GM23248 (cell line): Measurements from ENCODE around the gene CIRBP.

ENCODE experiments used
- EZH2 ChIP-seq: fragments of 200-600 bp; sonication (generic); IDR thresholded peaks from 2 replicates; pipeline ENCODE4 v1.6.1; 2018; ENCODE audit warnings: antibody characterized with exemption, mild to moderate bottlenecking; ENCODE audit not compliant: insufficient read depth, poor library complexity, severe bottlenecking
- EZH2phosphoT487 ChIP-seq: fragments of 200-600 bp; sonication (generic); IDR thresholded peaks from 2 replicates; pipeline ENCODE4 v1.6.1; 2018; ENCODE audit warnings: antibody characterized with exemption, moderate library complexity, mild to moderate bottlenecking, low read depth; ENCODE audit not compliant: insufficient read depth

GRCh38 chr19:1266916-1267476 lies 2.1 kb upstream of the CIRBP start:
- TF ChIP-seq EZH2phosphoT487 (no peak), EZH2 (no peak)
